HCT116 (cell line): ENCODE data around the gene NHSL2.

Experiments used
- EGR1 ChIP-seq: IDR thresholded peaks from 2 replicates; pipeline ENCODE4 v1.6.1; 2012; ENCODE audit warnings: low read depth
- EZH2 ChIP-seq: fragments of 200-600 bp; sonication (generic); IDR thresholded peaks from 2 replicates; pipeline ENCODE4 v1.6.1; 2017; ENCODE audit warnings: antibody characterized with exemption, mixed run types
- EZH2phosphoT487 ChIP-seq: fragments of 200-600 bp; IDR thresholded peaks from 2 replicates; pipeline ENCODE4 v1.6.1; 2018; ENCODE audit warnings: antibody characterized with exemption, borderline replicate concordance
- POLR2A ChIP-seq: IDR thresholded peaks from 2 replicates; pipeline ENCODE4 v1.7.0; 2011; ENCODE audit warnings: borderline replicate concordance; ENCODE audit not compliant: insufficient read depth, insufficient read length; ENCODE audit errors: extremely low read depth
- POLR2AphosphoS5 ChIP-seq: IDR thresholded peaks from 2 replicates; pipeline ENCODE4 v1.6.1; 2011; ENCODE audit warnings: mild to moderate bottlenecking, low read depth, low read length, moderate library complexity
- RAD21 ChIP-seq: IDR thresholded peaks from 2 replicates; pipeline ENCODE4 v1.6.1; 2012; ENCODE audit warnings: low read depth, mild to moderate bottlenecking
- SP1 ChIP-seq: IDR thresholded peaks from 2 replicates; pipeline ENCODE4 v1.6.1; 2012; ENCODE audit warnings: low read depth
- TF ChIP-seq, protein P1 (sequence below), 3 experiments: fragments of 200-600 bp in 1 of 3; sonication (generic) in 1 of 3; IDR thresholded peaks in 2 of 3; conservative IDR thresholded peaks in 1 of 3; 2 replicates each; pipeline ENCODE4 v1.5.1; 2012 to 2017; ENCODE audit warnings: low read depth in 2 of 3, low read length in 2 of 3, antibody characterized with exemption in 1 of 3, borderline replicate concordance in 1 of 3, control low read depth in 1 of 3, mild to moderate bottlenecking in 1 of 3, mixed read lengths in 1 of 3, mixed run types in 1 of 3, moderate library complexity in 1 of 3; ENCODE audit not compliant: insufficient read depth in 1 of 3
- TF ChIP-seq, protein P2 (sequence below): IDR thresholded peaks from 2 replicates; pipeline ENCODE4 v1.6.1; 2012; ENCODE audit warnings: low read depth
- TF ChIP-seq, protein P3 (sequence below): IDR thresholded peaks from 2 replicates; pipeline ENCODE4 v1.6.1; 2012

DNA sequence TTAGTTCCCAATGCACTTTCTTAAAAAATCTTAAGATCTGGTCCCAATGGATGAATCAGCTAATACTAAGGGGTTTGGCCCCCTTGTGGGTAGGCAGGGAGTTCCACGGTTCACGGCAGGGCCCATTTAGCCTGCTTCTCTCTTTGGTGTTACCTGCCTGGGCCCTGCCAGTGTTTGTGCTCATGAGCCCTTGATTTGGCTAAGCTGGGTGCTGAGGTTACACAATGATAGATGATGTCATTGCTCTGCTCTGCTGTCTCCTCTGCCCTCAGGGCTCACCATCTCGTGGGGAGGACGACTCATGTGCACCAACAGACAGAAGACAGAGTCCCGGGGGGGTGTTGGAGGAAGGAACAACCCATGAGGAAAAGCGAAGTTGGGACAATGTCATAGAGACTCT is 196.7 kb downstream of the NHSL2 start:
- TF ChIP-seq, protein P1, sequence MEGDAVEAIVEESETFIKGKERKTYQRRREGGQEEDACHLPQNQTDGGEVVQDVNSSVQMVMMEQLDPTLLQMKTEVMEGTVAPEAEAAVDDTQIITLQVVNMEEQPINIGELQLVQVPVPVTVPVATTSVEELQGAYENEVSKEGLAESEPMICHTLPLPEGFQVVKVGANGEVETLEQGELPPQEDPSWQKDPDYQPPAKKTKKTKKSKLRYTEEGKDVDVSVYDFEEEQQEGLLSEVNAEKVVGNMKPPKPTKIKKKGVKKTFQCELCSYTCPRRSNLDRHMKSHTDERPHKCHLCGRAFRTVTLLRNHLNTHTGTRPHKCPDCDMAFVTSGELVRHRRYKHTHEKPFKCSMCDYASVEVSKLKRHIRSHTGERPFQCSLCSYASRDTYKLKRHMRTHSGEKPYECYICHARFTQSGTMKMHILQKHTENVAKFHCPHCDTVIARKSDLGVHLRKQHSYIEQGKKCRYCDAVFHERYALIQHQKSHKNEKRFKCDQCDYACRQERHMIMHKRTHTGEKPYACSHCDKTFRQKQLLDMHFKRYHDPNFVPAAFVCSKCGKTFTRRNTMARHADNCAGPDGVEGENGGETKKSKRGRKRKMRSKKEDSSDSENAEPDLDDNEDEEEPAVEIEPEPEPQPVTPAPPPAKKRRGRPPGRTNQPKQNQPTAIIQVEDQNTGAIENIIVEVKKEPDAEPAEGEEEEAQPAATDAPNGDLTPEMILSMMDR (IDR thresholded peaks at IDR 0.05 in 2 of 3, conservative IDR thresholded peaks at IDR 0.05 in 1 of 3; ENCODE audit: borderline replicate concordance in 1 of 3, insufficient read depth in 1 of 3, low read depth in 2 of 3, low read length in 2 of 3) = no peak
- TF ChIP-seq, protein P2, sequence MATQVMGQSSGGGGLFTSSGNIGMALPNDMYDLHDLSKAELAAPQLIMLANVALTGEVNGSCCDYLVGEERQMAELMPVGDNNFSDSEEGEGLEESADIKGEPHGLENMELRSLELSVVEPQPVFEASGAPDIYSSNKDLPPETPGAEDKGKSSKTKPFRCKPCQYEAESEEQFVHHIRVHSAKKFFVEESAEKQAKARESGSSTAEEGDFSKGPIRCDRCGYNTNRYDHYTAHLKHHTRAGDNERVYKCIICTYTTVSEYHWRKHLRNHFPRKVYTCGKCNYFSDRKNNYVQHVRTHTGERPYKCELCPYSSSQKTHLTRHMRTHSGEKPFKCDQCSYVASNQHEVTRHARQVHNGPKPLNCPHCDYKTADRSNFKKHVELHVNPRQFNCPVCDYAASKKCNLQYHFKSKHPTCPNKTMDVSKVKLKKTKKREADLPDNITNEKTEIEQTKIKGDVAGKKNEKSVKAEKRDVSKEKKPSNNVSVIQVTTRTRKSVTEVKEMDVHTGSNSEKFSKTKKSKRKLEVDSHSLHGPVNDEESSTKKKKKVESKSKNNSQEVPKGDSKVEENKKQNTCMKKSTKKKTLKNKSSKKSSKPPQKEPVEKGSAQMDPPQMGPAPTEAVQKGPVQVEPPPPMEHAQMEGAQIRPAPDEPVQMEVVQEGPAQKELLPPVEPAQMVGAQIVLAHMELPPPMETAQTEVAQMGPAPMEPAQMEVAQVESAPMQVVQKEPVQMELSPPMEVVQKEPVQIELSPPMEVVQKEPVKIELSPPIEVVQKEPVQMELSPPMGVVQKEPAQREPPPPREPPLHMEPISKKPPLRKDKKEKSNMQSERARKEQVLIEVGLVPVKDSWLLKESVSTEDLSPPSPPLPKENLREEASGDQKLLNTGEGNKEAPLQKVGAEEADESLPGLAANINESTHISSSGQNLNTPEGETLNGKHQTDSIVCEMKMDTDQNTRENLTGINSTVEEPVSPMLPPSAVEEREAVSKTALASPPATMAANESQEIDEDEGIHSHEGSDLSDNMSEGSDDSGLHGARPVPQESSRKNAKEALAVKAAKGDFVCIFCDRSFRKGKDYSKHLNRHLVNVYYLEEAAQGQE = no peak
- TF ChIP-seq, protein P3, sequence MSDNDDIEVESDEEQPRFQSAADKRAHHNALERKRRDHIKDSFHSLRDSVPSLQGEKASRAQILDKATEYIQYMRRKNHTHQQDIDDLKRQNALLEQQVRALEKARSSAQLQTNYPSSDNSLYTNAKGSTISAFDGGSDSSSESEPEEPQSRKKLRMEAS = no peak
- TF ChIP-seq RAD21 = no peak
- TF ChIP-seq POLR2AphosphoS5 = no peak
- no peak for TF ChIP-seq EZH2
- no peak for TF ChIP-seq POLR2A
- TF ChIP-seq SP1 = no peak
- no peak for TF ChIP-seq EZH2phosphoT487
- no peak for TF ChIP-seq EGR1
